Posterior cingulate gyrus (tissue), 11 donors: ENCODE results near the gene RBCK1.
"Not testable (repeated sequence)": the region's sequence is repeated elsewhere in the genome, so short reads cannot be mapped to it uniquely, and the experiment has no call there.

Source experiments
- DNase-seq, 10 donors: peaks; one replicate each; pipeline versions ENCODE4 v3.0.0 to v3.0.0-alpha.2; 2020 to 2021; ENCODE audit warnings: mixed read lengths in 3 of 10
- intact Hi-C: fragments of 100-400 bp; cut with DNase I; formaldehyde crosslinking; loops from one replicate; pipeline ENCODE4 v1.15.1; 2023

Gene RBCK1

DNA sequence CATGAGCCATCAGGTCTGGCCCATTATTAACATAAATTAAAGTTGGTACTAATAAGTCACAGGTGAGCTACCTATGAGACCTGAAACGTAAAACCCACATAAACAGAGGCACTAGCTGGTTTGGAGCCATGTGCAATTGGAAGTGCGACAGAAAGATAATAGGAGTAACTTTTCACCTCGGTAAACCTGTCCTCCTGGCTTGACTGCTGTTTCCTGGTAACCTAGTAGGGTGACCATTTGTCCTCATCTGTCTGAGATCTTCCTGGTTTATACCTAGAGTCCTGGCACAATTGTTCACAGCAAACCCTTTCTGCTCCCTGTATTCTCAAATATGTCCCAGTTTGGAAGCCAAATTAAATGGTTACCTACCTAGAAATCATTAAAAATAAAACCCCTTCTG lies 46.9 kb downstream of the RBCK1 start:
- DNase-seq = no peak
- intact Hi-C loops = no loop called here

DNA sequence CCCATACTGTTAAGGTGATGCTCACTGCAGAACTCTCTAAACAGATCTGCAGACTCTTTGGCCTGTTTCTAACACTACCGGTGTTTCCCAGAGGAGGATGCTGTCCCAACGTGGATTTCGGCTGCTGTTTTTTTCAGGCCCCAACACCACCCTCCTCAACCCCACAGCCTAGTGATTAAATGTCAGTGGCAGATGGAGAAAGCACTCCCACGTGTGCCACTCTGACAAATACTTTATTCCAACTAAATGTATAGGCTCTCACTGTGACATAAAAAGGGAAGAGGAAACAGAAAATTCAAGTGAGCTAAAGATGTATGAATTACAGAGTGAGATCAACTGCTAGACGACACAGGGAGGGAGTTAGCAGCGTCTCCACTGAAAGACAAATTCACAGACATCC lies 50.7 kb downstream of the RBCK1 start:
- DNase-seq = peak in 1 of 10 donors; percentile 74
- intact Hi-C loops = no loop called here

DNA sequence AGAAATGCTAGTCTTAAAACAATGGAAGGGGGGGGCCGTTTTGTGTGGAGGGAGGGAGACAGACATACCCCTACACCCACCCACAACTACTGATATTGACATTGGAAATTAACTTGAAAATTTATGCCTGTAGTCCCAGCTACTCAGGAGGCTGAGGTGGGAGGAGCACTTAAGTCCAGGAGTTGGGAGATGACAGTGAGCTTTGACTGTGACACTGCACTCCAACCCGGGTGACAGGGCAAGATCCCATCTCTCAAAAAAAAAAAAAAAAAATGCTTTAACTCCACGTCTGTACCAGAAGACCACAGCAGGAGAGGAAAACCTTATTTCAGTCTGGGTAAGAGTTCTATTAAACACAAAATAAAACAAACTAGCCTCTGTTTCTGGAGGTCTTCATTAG lies 52.1 kb downstream of the RBCK1 start:
- intact Hi-C loops = no loop called here
- DNase-seq = no peak

DNA sequence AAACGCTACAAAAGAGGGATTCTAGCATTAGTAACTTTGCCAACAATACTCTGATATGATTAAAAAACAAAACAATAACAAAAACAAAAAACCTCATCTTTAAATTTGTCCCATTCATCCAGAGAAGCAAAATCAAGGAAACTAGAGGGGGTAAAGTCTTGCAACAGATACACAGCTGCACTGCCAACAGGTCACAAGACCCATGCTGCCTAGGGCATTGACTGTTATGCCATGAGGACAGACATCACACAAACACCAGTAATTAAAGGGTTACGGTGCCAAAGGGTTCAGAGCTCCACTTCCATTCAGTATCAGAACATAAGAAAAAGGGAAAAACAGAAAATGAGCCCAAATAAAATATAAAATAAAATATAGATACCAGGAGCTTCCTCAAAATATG lies 52.6 kb downstream of the RBCK1 start:
- intact Hi-C loops = no loop called here
- peak in 1 of 10 donors; percentile 46 for DNase-seq

DNA sequence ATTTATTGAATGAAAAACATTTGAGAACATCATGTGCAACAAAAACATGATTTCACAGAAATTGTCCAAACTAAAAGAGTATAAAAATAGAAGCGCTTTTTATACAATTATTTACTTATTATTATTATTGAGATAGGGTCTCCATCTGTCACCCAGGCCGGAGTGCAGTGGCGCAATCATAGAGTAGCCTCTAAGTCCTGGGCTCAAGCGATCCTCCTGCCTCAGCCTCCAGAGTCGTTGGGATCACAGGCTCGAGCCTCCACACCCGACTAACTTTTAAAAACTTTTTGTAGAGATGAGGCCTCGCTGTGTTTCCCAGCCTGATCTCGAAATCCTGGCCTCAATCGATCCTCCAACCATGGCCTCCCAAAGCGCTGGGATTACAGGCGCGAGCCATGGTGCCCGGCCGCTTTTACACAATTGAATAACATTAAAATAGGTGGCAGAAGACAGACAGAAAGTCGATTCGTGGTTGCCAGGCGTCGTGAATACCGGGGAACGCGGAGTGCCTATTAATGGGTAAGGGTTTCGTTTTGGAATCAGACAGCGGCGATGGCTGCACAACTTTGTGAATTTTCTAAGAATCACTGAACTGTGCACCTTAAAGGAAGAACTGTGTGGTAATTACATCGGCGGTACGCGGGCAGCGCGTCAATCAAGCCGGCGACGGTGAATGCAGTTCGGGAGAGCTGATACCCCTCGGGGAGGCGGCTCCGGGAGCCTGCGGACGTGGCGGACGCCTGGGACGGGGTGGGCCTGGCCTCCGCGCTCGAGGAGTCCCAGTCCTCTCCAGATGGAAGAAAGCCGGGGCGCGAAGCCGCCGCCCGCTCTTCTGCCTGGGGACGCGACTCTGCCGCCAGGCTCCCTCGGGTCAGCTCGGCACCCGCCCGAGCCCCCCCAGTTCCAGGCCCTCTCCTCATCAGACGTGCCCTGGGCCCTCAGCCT lies 53.4 kb downstream of the RBCK1 start:
- DNase-seq = peak; percentile 25 to 93 (median 40)
- intact Hi-C loops = loop anchor here (1.0 kb wide), 1 partner anchor 82 kb away; the partner anchor contains the start of gene CSNK2A1

DNA sequence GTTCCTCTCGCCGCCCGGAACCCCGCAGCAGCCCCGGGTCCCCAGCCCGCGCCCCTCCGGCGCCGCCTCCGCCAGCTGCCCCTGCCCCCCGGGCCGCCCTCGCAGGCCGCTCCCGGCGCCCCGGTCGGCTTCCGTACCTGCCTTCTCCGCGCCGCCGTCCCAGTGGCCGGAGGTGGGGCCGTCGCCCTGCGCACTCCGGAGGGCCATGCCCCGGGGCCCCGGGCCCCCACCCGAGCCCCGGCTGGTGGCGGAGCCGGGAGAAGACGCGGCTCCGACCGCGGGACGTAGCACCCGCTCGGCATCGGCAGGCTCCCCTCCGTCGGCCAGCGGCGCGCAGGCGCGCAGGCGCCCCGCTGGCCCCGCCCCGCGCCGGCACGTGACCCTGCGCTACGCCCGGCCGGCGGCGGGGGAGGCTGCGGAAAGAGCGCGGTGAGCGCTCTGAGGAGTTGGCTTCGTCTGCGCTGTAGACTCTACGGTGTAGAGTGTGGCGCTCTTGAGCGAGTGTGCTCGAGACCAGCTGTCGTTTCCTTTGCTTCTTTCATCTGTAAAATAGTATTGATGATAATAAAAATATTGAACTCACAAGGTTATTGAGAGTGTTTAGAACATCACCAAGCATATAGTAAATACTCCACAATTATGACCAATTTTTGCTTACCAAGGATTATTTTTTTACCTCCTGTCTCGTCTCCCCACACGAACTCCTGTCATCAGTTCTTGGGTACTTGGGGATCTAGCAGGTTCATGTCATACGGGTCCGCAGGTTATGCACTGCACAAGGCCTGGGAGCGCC lies 54.3 kb downstream of the RBCK1 start, which contains the start of gene TBC1D20:
Gene TBC1D20, minus strand, starts transcription at position 335 of the 793 bp plus-strand sequence. Its CDS starts 128 bp downstream, at position 207.
- DNase-seq = peak; percentile 68 to 98 (median 82)
- intact Hi-C loops = loop anchor here (1.0 kb wide), 1 partner anchor 81 kb away; the partner anchor contains the start of gene CSNK2A1

DNA sequence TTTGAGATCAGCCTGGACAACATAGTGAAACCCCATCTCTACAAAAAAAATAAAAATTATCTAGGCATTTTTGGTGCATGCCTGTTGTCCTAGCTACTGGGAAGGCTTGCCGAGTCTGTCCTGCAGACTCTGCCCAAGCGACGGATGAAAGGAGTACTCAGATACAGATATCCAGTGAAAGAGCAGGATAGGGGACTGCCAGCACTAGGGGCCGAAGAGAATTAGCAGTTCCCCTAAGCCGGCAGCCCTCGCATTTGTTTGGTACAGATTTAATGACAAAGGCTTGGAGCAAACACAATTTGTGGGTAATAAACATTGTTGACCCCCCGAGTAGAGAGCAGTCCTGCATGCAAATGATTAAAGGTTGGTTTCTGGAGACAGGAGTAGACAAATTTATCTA lies 59.7 kb downstream of the RBCK1 start:
- no peak for DNase-seq
- intact Hi-C loops = no loop called here

DNA sequence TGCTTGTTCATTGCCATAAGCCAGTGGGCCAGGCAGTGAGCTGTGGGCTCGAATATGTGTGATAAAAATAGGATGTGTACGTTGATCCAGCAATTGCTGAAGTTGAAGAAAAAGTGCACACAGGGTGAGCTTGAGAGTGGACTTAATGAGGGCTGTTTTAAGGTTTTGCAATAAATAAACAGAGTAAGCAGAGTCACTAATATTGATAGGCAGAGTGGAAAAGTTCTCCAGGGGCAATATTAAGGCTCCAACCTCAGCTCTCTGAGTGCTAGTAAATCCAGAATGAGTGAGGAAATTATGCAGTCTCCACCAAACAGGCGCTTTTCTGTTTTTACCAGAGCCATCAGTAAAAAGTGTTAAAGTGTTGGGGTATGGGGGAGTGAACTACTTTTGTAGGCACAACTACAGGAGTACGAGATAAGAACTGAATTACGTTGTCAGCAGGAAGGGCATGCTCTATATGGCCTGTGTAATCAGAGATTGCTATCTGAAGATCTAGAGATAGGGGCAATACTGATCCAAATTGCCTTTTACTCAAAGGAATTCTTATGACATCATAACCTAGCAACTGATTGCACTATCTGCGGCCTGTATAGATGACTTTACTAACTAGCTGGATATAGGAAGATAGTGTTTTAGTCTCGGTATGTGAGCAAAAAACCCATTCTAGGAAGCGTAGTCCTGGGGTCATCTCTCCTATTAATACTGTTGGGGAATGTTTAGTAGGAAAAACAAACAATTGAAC lies 61.8 kb downstream of the RBCK1 start:
- no peak for DNase-seq
- intact Hi-C loops = no loop called here

DNA sequence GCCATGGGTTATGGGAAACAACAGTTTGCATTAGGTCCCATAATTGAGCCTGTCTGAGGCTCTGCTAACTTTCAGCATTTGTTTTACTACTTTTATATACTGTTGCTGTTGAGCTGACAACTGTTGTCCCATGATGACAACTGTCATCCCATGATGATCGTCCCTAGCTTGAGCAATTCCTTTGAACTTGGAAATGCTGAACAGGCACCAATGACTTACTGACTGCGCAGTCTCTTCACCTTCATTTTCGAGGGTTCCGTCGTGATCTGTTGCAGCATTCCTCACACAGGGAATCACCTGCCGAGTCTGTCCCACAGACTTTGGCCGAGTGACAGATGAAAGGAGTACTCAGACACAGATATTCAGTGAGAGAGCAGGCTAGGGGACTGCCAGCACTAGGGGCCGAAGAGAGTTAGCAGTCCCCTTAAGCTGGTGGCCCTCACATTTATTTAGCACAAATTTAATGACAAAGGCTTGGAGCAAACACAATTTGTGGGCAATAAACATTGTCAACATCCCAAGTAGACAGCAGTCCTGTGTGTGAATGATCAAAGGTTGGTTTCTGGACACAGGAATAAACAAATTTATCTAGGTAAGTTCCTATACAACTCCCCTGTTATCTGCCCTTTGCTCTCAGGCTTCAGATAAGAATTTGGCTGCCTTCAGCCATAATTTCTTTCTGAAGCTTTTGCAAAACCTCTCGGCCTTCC lies 64.2 kb downstream of the RBCK1 start:
- intact Hi-C loops = no loop called here
- DNase-seq = no peak

DNA sequence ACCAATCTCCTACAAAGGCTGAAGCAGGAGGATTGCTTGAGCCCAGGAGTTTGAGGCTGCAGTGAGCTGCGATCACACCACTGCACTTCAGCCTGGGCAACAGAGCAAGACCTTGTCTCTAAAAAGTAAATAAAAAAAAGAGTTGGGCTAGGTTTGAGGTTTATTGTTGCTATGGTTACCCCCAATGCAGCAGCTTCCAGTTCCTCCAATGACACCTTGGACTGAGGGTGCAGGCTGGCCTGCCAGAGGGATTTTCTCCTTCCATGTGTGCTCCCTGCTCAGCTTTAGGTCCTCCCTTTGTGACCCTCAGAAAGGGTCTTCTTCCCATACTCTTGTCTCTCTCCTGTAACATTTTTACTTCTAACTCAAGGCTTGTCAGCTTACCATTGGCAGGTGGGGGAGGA lies 64.8 kb downstream of the RBCK1 start:
- DNase-seq = peak in 1 of 10 donors; percentile 57
- intact Hi-C loops = no loop called here

DNA sequence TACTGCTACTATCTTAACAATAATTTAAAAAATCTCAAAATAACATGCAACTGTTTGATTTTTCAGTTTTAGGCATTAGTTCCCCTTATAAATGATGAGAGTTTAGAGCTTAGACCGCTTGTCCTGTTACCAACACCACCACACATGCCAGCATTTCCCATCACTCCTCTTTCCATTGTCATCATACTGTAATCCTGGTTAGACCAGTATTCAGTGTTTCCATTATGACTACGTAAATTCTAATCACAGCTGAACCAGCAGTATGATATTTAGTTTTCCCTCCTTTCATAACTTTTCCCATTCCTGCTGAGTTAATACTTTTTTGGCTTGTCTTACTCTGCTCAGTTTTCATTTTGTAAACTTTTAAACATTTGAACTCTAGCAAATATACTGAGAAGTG lies 66.5 kb downstream of the RBCK1 start:
- intact Hi-C loops = no loop called here
- no peak for DNase-seq

DNA sequence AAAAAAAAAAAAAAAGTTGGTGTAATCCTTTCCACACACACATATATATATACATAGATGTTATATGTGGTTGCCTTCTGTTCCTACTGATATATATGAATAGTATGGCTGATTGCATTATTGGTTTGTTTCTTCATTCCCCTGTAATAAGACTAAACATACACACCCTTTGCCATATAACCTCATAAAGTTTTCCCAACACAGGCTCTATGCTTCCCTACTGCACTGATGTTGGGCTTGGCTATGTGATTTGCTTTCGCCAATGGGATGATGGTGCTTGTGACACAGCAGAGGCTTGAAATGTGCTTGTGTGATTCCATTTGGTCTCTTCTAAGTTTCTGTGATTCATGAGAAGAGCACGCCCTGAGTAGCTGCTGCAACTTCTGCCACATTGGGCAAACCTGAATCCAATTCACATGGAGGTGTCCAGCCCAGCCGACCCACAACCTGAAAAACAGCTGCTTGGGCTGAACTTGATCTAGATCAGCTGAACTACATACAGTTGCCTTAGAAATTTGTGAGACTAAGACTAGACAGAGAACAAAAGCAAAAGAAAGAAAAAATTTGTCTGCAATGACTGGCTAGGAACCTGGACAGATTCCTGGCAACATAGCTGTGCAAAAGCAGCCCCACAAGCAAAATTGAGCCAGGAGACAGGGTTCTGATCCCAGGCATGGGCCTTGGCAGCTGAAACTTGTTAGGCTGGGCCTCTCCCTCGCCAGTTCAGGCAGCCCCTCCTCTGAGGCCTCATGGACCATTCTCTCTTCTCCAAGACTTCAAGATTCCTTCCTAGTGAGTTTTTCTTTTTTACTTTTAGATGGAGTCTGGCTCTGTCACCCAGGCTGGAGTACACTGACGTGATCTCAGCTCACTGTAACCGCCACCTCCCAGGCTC lies 67.6 kb downstream of the RBCK1 start:
- intact Hi-C loops = no loop called here
- no peak for DNase-seq

DNA sequence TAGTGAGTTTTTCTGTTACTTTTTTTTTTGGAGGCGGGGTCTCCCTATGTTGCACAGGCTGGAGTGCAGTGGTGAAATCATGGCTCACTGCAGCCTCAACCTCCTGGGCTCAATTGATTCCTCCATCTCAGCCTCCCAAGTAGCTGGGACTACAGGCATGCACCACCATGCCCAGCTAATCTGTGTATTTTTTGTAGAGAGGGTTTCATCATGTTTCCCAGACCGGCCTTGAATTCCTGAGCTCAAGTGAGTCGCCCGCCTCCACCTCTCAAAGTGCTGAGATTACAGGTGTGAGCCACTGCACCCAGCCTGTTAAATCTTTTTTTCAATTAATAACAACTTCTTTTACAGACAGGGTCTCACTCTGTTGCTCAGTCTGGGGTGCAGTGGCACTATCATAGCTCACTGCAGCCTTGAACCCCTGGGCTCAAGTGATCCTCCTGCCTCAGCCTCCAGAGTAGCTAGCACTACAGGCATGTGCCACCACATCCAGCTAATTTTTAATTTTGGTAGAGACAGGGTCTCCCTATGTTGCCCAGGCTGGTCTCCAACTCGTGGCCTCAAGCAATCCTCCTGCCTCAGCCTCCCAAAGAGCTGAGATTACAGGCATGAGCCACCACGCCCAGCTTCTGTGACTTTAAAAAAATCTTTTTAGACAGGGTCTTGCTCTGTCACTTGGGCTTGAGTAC lies 68.6 kb downstream of the RBCK1 start:
- intact Hi-C loops = not testable (repeated sequence)

DNA sequence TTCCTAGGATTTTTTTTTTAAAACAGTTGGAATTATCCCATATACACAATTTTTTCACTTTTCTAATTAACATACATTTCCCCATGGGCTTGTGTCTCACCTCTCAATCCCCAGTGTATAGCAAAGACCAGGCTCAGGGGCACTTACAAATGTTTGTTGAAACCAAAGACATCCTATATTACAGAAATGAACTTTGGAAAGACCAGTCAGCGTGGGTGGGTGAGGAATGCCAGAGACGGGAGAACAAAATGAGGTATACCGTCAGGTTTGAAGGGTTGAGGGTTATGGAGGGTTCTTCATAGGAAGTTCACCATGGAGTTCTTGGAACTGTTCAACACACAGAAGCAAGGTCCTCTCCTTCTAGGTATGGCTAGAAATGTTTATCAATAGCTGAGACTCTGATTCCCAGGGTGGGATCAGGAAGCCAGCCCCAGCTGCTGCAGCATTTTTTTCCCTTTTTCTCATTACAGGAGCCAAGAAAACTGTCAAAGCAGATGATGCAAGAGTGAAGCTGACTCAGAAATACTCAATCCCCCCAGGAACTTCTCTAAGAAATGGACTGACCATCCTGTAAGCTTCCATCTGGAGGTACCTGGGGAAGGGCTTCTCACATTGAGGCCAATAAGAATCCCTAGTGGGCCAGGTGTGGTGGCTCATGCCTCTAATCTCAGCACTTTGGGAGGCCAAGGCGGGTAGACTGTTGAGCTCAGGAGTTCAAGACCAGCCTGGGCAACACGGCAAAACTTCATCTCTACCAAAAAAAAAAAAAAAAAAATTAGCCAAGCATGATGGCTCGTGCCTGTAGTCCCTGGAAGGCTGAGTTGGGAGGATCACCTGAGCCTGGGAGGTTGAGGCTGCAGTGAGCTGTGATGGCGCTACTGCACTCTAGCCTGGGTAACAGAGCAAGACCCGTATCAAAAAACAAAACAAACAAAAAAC lies 70.2 kb downstream of the RBCK1 start:
- DNase-seq = no peak
- intact Hi-C loops = loop anchor here (2.0 kb wide), 1 partner anchor 47 kb away; no protein-coding TSS in a partner anchor

More for the DNA sequence above, 68.6 kb downstream of the RBCK1 start:
- DNase-seq = not testable (repeated sequence)

DNA sequence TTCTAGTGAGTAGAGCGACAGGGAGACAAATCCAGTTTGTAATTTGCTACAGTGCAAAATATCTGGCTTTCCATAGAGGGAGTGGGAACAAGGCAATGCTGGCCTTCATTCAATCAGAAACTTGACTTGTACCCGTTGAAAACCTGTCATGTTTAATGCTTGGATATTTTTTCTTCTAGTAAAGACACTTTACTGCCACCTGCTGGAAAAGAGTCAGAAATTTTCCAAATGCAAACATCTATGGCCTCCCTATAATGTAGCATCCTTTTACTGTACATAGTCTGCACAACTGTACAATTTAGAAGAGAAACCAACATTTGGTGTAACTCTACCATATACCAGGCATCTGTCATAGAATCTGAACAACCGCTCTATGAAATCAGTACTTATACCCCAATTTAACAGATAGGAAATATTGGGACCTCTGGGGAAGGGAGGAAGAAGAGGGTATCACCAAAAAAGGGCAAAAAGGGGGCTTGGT lies 70.9 kb downstream of the RBCK1 start:
- DNase-seq = no peak
- intact Hi-C loops = loop anchor here (1.0 to 2.0 kb wide), 2 partner anchors 48 to 125 kb away; no protein-coding TSS in a partner anchor

DNA sequence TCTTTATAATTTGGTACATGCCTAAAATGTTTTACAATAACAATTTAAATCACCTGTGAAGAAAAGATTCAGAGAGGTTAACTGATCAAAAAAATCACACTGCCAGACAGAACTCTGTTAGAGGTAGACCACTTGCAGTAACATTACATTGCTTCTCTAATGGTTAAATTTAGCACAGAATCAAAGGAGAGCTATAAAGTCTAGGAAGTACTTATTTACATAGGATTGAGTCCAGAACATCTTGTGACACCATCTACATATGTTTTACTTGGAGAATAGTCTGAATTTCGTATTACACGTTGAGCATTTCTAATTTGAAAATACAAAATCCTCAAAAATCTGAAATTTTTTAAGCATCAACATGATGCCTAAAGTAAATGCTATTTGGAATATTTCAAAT lies 71.4 kb downstream of the RBCK1 start:
- intact Hi-C loops = loop anchor here (1.0 to 2.0 kb wide), 2 partner anchors 49 to 125 kb away; no protein-coding TSS in a partner anchor
- no peak for DNase-seq

DNA sequence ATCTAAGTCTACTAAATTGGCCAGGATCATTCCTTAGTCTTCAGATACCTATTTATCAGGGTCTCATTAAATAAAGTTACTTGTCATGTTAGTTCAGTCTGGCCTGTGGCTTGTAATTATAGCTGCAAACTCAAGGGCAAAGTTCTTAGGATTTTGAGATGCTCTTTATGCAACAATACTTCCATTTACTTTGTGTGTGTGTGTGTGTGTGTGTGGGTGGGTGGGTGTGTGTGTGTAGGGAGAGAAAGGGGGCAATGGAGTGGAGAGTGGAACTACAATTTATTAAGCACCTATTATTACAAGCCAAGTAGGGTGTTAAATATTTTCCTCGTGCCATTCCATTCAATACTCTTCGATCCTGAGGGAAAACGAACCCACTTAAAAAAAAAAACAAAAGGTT lies 71.9 kb downstream of the RBCK1 start:
- no peak for DNase-seq
- intact Hi-C loops = no loop called here
